ENCODE data around the gene MYH10.

The MYH10 gene

DNA sequence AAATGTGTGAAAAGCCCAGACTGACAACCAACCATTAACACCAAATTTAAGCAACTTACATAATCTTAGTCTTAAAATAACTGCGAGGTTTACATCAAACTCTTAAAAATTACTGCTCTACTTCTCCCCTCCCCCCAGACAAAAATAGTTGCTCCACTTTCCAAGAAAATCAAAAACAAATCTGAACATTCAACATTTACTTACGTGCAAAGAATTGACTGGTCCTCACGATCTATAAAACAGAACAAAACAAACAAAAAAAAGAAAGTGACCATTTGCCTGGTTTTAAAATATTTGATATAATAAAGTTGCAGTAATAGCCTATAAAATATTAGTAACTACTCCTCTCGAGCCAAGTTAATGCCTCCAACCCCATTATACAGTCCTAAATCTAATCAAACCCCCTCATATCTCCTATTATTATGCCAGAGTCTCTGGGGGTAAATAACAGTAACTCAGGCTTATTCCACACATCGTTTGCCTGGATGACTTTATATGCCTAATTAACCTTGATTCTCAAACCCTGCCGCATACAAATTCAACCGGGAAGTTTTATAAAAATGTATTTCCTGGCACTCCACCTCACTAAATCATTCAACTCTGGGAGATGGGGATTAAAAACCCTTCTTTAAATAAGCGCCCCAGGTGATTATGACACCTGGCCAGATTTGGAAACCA is 41.5 kb downstream of the MYH10 start:
- Histone ChIP-seq H3K9me3 (ENCODE audit: insufficient read depth, low read length) (no peaks in the 10 kb centered on the region), H3K4me1 (ENCODE audit: insufficient read depth, insufficient read length) (no peaks in the 10 kb centered on the region), H3K36me3 (ENCODE audit: insufficient read depth, insufficient read length, low read length) (peaks cover 42% of the 10 kb centered on the region), H3K9ac (ENCODE audit: insufficient read length, low read depth) (no peak overlapping the region), H3K4me3 (ENCODE audit: insufficient read length, low read depth) (no peak overlapping the region), H3K27me3 (ENCODE audit: insufficient read depth, insufficient read length) (no peaks in the 10 kb centered on the region)
- DNase-seq (ENCODE audit: low read depth, low spot score) = no peak
- TF ChIP-seq SUZ12 (IDR thresholded peaks at IDR 0.05; ENCODE audit: extremely low read depth, insufficient read depth, insufficient read length) = no peak
- TF ChIP-seq ZNF274 (IDR thresholded peaks at IDR 0.05; ENCODE audit: low read depth, low read length) = no peak
- no peak for TF ChIP-seq YY1 (IDR thresholded peaks at IDR 0.05; ENCODE audit: insufficient read depth, insufficient read length)

GRCh38 chr17:8586766-8587165 is 43.8 kb downstream of the MYH10 start:
- no peaks in the 10 kb centered on the region for H3K27me3 ChIP-seq (ENCODE audit: insufficient read depth, insufficient read length)
- H3K36me3 ChIP-seq (ENCODE audit: insufficient read depth, insufficient read length, low read length) = peaks cover 47% of the 10 kb centered on the region
- H3K9me3 ChIP-seq (ENCODE audit: insufficient read depth, low read length) = no peaks in the 10 kb centered on the region
- H3K4me1 ChIP-seq (ENCODE audit: insufficient read depth, insufficient read length) = no peaks in the 10 kb centered on the region
- no peak for DNase-seq (ENCODE audit: low read depth, low spot score)
- TF ChIP-seq YY1 (IDR thresholded peaks at IDR 0.05; ENCODE audit: insufficient read depth, insufficient read length) = no peak
- no peak for TF ChIP-seq SUZ12 (IDR thresholded peaks at IDR 0.05; ENCODE audit: extremely low read depth, insufficient read depth, insufficient read length)
- no peak overlapping the region for H3K9ac ChIP-seq (ENCODE audit: insufficient read length, low read depth)
- H3K4me3 ChIP-seq (ENCODE audit: insufficient read length, low read depth) = no peak overlapping the region

DNA sequence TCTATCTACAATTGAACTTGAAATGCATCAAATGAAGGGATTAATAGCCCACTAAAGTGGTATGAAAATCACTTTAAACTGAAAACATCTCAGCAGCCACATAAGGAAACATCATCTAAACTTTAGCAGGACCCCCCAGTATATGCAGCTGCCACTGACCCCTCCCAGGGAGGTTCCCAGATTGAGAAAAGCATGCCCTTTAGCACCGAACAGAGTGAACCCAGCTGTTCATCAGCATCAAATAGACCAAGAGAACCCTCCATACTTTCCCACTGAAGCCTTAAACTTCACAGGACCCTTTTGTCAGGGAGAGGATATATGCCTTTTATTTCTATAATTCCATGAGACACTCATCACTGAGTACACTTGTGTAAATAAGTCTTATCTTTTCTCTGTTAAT is 44.6 kb downstream of the MYH10 start:
- no peak for DNase-seq (ENCODE audit: low read depth, low spot score)
- Histone ChIP-seq H3K9me3 (ENCODE audit: insufficient read depth, low read length) (no peaks in the 10 kb centered on the region), H3K4me3 (ENCODE audit: insufficient read length, low read depth) (no peak overlapping the region), H3K36me3 (ENCODE audit: insufficient read depth, insufficient read length, low read length) (peaks cover 46% of the 10 kb centered on the region), H3K9ac (ENCODE audit: insufficient read length, low read depth) (no peak overlapping the region), H3K4me1 (ENCODE audit: insufficient read depth, insufficient read length) (no peaks in the 10 kb centered on the region), H3K27me3 (ENCODE audit: insufficient read depth, insufficient read length) (no peaks in the 10 kb centered on the region)
- no peak for TF ChIP-seq SUZ12 (IDR thresholded peaks at IDR 0.05; ENCODE audit: extremely low read depth, insufficient read depth, insufficient read length)
- no peak for TF ChIP-seq YY1 (IDR thresholded peaks at IDR 0.05; ENCODE audit: insufficient read depth, insufficient read length)
- no peak for TF ChIP-seq ZNF274 (IDR thresholded peaks at IDR 0.05; ENCODE audit: low read depth, low read length)

DNA sequence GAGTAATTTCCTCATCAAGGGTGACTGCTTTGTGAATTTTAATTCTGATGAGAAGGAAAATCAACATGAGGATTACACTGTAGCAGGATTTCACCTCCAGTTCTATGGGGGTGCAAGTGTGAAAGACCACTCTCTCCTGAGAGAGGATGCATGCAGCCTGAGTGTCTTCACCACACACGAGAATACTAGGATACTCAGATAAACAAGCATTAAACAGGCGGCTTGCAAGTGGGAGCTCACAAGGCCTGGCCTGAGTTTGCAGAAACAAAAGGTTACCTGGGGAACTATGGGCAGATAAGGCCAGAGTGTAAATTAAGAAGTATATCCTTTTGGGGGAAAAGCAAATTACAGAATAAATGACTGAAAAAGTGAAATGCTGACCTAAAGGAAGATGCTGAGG is 46.6 kb downstream of the MYH10 start:
- TF ChIP-seq ZNF274 (IDR thresholded peaks at IDR 0.05; ENCODE audit: low read depth, low read length) (no peak), YY1 (IDR thresholded peaks at IDR 0.05; ENCODE audit: insufficient read depth, insufficient read length) (no peak), SUZ12 (IDR thresholded peaks at IDR 0.05; ENCODE audit: extremely low read depth, insufficient read depth, insufficient read length) (no peak)
- H3K4me1 ChIP-seq (ENCODE audit: insufficient read depth, insufficient read length) = no peaks in the 10 kb centered on the region
- H3K4me3 ChIP-seq (ENCODE audit: insufficient read length, low read depth) = no peak overlapping the region
- peaks cover 43% of the 10 kb centered on the region for H3K36me3 ChIP-seq (ENCODE audit: insufficient read depth, insufficient read length, low read length)
- DNase-seq (ENCODE audit: low read depth, low spot score) = no peak
- no peak overlapping the region for H3K9ac ChIP-seq (ENCODE audit: insufficient read length, low read depth)
- H3K27me3 ChIP-seq (ENCODE audit: insufficient read depth, insufficient read length) = no peaks in the 10 kb centered on the region
- no peaks in the 10 kb centered on the region for H3K9me3 ChIP-seq (ENCODE audit: insufficient read depth, low read length)

DNA sequence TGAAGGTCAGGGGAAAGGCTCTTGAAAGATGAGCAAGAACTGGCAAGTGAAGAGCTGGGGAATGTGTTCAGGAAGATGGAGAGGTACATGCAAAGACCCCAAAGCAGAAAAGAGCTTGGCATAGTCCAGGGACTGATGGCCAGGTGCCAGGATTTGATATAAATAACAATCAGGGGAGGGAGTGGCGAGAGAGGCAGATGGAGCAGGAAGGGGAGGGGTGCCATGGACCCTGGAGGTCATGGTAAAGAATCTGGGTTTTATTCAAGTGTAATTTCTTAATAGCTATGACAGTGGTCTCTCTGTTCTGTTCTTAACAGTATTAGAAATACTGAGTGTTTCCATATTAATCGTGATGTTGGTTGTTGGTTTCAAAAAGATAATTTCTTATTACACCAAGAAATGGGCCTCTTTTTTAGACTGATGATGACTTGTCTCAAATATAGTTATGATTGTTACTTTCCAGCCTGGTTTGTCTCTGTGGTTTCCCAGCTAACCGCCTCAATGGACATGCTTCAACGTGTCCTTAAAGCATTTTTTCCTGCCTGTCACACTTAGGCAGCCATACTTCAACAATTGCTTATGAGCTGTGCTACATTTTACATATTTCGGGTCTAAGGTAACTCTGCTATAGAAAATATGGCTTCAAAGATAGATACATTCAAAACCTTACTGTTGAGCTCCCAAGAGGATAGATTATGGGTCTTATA is 49.4 kb downstream of the MYH10 start:
- Histone ChIP-seq H3K9me3 (ENCODE audit: insufficient read depth, low read length) (no peaks in the 10 kb centered on the region), H3K4me3 (ENCODE audit: insufficient read length, low read depth) (no peak overlapping the region), H3K9ac (ENCODE audit: insufficient read length, low read depth) (no peak overlapping the region), H3K36me3 (ENCODE audit: insufficient read depth, insufficient read length, low read length) (peaks cover 43% of the 10 kb centered on the region), H3K4me1 (ENCODE audit: insufficient read depth, insufficient read length) (no peaks in the 10 kb centered on the region), H3K27me3 (ENCODE audit: insufficient read depth, insufficient read length) (no peaks in the 10 kb centered on the region)
- no peak for TF ChIP-seq YY1 (IDR thresholded peaks at IDR 0.05; ENCODE audit: insufficient read depth, insufficient read length)
- TF ChIP-seq ZNF274 (IDR thresholded peaks at IDR 0.05; ENCODE audit: low read depth, low read length) = no peak
- TF ChIP-seq SUZ12 (IDR thresholded peaks at IDR 0.05; ENCODE audit: extremely low read depth, insufficient read depth, insufficient read length) = no peak
- DNase-seq (ENCODE audit: low read depth, low spot score) = no peak

DNA sequence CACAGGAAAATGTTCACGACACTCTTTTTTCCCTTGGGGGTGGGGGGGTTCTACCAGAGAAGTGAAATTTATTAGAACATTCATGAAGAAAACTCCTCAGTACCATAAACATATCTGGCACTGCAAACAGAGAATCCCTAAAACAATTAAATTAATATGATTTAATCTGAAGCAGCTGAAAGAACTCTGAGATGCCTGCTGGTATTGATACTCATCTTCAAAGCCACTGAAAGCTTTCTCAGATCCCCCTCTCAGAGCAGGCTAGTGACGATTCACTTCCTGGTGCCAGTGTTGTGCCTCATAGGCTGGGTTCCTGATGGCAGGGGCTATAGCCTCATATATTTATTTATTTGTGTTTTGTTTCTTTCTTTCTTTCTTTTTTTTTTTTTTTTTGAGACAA is 52.7 kb downstream of the MYH10 start:
- no peak overlapping the region for H3K9ac ChIP-seq (ENCODE audit: insufficient read length, low read depth)
- H3K4me1 ChIP-seq (ENCODE audit: insufficient read depth, insufficient read length) = no peaks in the 10 kb centered on the region
- H3K9me3 ChIP-seq (ENCODE audit: insufficient read depth, low read length) = no peaks in the 10 kb centered on the region
- TF ChIP-seq YY1 (IDR thresholded peaks at IDR 0.05; ENCODE audit: insufficient read depth, insufficient read length) (no peak), ZNF274 (IDR thresholded peaks at IDR 0.05; ENCODE audit: low read depth, low read length) (no peak)
- no peak for DNase-seq (ENCODE audit: low read depth, low spot score)
- H3K36me3 ChIP-seq (ENCODE audit: insufficient read depth, insufficient read length, low read length) = peaks cover 67% of the 10 kb centered on the region
- no peaks in the 10 kb centered on the region for H3K27me3 ChIP-seq (ENCODE audit: insufficient read depth, insufficient read length)
- H3K4me3 ChIP-seq (ENCODE audit: insufficient read length, low read depth) = no peak overlapping the region

GRCh38 chr17:8576559-8577294 is 53.8 kb downstream of the MYH10 start:
- Histone ChIP-seq H3K9me3 (ENCODE audit: insufficient read depth, low read length) (no peaks in the 10 kb centered on the region), H3K9ac (ENCODE audit: insufficient read length, low read depth) (no peak overlapping the region), H3K36me3 (ENCODE audit: insufficient read depth, insufficient read length, low read length) (peaks cover 62% of the 10 kb centered on the region), H3K4me3 (ENCODE audit: insufficient read length, low read depth) (no peak overlapping the region), H3K27me3 (ENCODE audit: insufficient read depth, insufficient read length) (no peaks in the 10 kb centered on the region), H3K4me1 (ENCODE audit: insufficient read depth, insufficient read length) (no peaks in the 10 kb centered on the region)
- no peak for DNase-seq (ENCODE audit: low read depth, low spot score)
- no peak for TF ChIP-seq YY1 (IDR thresholded peaks at IDR 0.05; ENCODE audit: insufficient read depth, insufficient read length)
- TF ChIP-seq SUZ12 (IDR thresholded peaks at IDR 0.05; ENCODE audit: extremely low read depth, insufficient read depth, insufficient read length) = no peak
- TF ChIP-seq ZNF274 (IDR thresholded peaks at IDR 0.05; ENCODE audit: low read depth, low read length) = no peak

All from NT2/D1 (cell line).